HG03175 (cell line): ENCODE data around the gene HNRNPA3.
"Not testable (repeated sequence)": the region's sequence is repeated elsewhere in the genome, so short reads cannot be mapped to it uniquely, and the experiment has no call there.

Experiments
- ATAC-seq: cut with Tn5 transposase; IDR thresholded peaks from one replicate; pipeline ENCODE4 v1.9.1; 2021; ENCODE audit warnings: mild to moderate bottlenecking, moderate library complexity; ENCODE audit not compliant: unreplicated experiment

HNRNPA3 gene

DNA sequence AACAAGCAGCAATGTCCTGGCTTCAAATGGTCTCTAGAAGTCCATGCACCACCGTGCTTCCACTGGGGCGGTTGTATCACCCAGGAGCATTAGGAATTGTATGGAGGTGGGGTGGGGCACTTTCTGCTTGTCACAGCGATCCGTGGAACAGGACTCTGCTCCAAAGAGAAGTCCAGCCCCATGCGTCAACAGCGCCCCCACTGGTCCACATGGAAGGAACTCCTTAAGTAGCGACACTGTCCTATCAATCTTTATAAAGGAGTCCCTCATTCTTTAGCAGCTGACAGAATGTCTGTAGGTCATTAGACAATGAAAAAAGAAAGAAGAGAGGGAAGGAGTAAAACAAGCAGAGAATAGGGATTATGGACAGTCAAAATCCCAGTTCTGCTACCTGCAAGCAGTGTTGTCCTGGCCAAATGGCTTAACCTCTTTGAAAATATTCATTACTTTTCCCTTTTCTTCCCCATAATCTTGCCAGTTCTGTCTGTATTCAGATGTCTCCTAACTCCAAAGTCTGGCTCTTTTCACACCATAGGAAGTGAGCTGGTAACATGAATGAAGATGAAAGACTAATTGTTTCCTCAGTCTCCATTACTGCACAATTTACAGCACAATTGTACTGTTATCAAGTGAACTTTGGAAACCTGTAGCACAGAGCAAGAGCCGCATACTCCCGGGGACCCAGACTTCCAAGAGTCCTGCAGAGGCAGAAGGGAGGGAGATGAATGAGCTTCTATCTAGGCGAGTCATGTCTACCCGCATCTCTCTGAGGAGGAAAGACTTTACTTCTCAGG, 42.0 kb downstream of the HNRNPA3 start:
- no peak for ATAC-seq

DNA sequence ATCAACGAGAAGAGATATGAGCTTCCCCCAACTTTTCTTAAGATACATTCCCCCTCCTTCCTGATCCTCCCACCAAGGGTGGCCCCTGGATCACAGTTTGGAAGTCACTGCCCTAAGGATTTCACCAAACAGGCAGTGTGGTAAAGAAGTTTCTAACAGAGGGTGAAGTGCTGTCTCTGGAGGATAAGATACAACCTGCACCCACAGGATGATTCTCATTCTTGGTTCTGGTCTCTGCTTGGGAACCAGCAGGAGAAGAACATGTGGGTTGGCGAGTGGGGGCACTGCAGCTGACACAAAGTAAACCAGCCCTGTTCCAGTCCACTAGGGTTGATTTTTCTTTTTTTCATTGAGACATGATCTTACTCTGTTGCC, 42.6 kb downstream of the HNRNPA3 start:
- ATAC-seq, result no peak

DNA sequence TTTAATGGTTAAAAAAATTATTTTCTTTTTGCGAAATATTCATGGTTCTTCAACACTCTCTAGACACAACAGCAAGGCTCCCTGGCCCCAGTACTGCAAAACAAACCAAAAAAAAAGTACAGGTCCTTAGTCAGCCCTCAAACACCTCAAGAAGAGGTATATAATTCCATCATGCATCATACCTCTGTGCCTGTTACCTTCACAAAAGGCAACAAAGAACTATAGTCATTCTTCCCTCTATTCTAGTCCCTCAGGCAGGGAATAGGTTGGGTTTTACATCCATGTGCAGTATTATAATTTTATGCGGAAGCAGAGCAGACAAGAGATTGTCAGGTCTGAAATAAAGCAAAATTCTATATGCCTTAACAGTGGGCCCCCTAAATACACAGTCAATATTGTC, 43.4 kb downstream of the HNRNPA3 start:
- no peak for ATAC-seq

DNA sequence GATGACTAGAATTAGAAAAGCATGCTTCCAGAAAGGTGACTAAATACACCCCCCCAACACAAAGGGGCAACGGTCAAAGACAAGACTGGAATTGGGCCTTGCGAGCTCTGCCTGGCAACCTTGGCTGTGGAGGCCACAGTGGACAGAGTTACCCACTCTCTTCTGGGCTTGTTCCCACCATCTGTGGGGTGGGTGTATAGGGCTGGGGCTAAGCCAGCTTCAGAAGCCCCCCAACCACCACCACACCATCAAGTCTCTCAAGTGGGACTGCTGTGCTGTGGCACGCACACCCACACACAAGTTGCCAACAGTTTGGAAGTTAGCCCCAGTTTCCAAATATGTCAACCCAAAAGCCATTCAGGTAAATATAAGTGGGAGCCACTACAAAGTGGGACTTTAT, 44.1 kb downstream of the HNRNPA3 start:
- ATAC-seq, result no peak

DNA sequence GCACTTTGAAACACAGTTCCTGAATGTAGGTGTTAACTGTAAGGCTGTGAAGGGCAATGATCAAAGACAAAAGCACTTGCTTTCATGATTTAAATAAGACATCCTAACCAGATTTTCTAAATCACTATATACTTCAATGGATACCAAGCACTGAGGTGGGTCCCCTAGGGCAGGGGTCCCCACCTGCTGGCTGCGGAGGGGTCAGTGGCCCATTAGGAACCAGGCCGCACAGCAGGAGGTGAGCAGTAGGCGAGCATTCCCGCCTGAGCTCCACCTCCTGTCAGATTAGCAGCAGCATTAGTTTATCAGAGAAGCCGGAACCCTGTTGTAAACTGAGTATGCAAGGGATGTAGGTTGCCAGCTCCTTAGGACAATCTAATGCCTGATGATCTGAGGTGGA, 44.9 kb downstream of the HNRNPA3 start:
- ATAC-seq, result no peak

DNA sequence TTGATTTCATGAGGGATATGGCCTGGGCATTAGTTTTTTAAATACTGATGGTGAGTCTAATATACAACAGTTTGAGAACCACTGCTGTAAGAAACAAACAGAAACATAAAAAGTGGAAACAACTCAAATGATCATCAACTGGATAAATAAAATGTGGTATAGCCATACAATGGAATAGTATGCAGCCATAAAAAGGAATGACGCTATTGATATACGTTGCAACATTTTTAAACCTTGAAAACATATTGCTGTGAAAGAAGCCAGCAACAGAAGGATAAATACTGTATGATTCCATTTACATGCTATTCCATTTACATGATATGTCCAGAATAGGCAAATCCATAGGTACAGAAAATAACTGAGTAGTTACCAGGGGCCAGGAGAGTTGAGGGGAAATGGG, 45.5 kb downstream of the HNRNPA3 start:
- no peak for ATAC-seq

DNA sequence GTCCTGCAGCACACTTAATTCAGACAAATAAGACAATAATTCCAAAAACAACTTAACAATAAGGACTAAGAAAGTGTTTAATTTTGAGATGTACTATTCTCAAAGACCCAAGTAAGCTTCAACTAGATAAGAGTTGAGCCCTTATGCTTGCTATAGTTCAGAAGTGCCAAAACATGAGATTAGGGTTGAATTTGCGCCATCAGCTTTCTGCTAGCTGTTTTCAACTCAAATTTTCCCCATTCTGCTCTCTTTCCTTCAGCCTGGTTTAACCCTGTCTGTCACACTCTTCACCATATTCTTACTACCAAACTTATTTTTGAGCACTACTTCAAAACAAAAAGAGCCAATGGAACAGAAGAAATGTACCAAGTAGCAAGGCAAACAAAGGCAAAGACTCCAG, 47.8 kb downstream of the HNRNPA3 start:
- no peak for ATAC-seq

DNA sequence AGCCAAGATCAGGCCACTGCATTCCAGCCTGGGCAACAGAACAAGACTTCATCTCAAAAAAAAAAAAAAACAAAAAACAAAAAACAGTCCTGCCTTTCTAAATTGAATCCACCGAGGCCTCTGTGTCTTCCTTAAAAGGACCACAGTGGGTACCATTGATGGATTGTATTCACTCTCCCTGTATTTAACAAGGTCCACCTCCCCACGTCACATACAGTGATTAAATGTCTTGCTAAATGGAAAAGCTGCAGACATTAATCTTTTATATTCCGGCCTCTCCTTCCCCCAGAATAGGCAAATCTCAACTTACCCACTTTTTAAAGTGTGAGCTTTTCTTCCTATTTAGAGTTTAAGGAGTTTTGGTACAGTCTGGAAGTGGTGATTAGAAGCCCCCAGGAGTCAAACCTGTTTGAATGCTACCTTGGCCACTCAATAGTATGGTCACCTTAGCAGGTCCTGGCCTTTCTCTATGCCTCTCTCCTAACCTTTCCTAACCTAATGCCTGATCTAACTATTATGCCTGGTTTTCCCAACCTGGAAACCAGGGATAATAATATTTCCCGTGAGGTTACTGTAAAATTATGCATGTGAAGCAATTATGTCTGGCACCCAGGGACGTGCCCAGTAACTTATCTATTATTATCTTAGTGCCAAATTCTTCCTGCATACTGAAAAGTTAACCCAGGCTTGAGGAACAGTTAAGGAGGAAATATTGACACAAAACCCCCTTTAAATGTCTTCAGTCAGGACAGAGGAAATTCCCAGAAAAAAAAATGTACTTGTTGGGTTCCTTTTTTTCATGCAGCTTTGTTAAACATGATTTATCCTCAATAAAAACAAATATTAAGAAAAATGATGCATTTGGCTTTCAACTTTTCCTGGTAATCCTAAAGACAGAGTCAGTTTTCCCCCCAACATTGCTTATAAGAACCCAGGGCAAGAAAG, 48.8 kb downstream of the HNRNPA3 start:
- no peak for ATAC-seq

DNA sequence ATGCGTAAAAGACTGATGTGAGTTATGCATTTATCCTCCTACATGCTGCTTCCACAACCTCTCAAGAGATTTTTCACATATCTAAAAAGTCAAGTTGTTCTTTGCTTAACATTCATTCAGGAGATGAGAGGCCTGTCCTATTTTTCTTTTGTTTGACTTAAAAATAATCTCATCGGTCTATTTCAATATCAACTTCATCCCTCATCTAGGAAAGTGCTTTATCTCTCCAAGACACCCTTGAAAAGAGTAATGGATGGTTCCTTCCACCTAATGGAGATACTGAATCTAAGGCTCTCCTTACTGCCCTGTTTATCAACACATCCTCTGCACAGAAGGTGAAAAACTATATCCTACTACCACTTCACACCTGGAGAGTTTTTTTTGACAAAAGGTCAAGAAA, 49.5 kb downstream of the HNRNPA3 start:
- ATAC-seq, result no peak

DNA sequence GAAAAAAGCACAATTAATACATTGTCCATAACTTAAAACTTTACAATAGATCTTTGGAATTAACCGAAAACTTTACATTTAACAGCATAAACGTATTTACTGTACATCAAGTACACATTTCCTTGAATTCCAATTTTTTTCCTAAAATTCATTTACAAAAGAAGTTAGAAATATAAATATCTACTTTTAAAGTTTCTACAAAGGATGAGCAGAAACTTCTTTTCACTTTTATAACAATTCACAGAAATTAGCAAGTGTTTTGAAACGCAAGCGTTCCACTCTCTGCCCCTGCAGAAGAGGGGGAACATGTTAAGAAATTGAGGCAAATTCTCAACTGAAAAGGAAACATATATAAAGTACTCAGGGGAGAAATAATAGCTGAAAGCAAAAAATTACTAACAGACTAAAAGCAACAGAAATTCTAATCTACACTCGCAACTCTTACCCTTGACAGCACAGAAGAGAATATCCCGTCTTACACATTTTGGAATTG, 50.4 kb downstream of the HNRNPA3 start:
- no peak for ATAC-seq

DNA sequence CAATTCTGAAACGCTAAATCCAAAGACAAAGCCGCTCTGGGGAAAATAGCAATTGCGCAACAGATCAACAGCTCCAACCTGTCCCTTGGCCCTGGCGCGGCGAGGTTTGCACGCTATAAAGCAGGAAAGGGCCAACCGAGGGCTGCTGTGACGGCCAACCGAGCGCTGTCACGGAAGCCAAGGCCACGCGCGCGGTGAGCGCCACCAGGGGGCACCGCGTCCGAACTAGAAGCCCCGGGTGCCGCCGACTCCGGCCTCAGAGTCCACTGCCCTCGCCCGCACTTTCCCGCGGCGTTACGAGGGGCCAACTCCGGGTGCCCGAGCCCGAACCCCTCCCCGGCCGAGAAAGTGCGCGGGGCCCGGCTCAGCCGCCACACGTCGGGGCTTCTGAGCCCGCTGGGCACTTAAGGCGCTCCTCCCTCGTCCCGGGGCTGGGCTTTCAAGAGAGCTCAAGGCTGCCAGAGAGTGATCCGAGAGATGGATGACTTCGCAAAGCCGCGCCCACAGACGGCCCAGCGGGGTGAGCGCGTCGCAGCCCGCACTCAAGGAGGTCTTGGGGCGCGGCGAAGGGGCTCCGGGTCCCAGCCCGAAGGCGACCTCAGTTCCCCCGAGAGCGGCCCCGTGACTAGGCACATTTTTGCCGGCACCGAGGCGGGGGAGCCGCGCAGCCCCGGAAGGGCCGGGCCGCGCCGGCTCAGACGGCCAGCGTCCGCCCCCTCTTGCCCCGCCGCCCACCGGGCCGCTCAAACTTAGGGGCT, 51.0 kb downstream of the HNRNPA3 start:
- peak; percentile 53 for ATAC-seq

DNA sequence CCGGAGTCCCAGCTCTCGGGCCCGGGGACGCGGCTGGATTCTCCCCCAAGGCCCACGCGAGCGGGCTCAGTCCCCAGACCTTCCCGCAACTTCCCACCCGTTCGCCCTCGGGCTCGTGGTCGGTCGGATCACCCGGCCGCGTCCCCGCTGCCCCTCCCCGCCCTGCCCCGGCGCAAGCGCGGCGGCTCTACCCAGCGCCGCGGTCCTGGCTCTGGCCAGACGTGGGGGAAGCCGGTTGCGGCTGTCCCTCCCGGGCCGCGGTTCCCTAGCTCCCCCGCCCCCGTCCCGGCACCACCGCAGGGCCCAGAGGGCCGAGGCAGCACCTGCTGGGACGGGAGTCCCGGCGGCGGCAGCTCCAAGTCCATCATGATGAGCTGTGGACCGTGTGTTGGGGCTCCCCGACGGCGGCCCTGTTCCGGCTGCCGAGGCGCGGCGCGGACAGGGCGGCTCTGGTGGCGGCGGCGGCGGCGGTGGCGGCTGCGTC, 51.7 kb downstream of the HNRNPA3 start:
- no peak for ATAC-seq

DNA sequence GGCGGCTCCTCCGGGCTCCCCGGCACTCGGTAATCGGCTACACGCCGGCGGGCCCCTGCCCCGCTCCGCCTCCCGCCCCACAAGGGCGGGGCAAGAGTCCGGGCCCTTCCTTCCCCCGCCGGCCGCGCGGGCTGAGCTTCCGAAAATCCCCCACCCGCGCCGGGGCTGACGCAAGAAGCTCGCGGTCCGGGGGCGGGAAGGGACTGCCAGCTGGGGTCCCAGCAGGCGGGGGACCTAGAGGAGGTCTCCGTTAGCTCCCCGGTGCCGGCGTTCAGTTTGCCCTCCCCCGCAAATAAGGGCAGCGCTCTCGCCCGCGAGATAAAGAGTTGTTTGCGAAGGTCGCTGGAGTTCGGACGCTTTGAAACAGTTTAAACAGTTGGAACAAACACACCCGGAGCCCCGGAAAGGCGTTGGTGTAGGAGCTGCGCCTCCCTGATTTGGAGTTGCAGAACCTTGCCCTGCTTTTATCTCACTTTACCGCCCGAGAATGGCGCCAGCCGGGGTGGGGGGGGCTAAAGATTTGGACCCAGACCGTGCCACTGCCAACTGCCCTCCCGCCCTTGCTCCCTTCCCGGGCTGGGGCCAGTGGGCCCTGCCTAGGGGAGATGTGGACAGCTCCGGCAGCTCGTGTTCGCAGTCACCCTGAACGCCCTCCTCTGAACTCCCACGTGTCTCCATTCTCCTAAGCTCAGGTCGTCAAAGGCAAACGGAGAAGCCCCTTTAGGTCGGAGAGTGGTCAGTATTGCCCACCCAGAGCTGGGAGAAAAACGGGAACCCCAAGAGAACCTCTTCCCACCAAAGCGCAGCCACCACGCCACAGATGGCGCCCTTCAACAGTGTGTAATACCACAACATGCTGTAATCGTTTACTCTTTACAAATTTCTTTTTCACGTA, 52.3 kb downstream of the HNRNPA3 start, which contains the start of gene NFE2L2:
TSS of gene NFE2L2 (minus strand) at position 35 of the 895 bp plus-strand sequence. CDS start 151 bp downstream, outside the sequence.
- ATAC-seq, result peak; percentile 61

DNA sequence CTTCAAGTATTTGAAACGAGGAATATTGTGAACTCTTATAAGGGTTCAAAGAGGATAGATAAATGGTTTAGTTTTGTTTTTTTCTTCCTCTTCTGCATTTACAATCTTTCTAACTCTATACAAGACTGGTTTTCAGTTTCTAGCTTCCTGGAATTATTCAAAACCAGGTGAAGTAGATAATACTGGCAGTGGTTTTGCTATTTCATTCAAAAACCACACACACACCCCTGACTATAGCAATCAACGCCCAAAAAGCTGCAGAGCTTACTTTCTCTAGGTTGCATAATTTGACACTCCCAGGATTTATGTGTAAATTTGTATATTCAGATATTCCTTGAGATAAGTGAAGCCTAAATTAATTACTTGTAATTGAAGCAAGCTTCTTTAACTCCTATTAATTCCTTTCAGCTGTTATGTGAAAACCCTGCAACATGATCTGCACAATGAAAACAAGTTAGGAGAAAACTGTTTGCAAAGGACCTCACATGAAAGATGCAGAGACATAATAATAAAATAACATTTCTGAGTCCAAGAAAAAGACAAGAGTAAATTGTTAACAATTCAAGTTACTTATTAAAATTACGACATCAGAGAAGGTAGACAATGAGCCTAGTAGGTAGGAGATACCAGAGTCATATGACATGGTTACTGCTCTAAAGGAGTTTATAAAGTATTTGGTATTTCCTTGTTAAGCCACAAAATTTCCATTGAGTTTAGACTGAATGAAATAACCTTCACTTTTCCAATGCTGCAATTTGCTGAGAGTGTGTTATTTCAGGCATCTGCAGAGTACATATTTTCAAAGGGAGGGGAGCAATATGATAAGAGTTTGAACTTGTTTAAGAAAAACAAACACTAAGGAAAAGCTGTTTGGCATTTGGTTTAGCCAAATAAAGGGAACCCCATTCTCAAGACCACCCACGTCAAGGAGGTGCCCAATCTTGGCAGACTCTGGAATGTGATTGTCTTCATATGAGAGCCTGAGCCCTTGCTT, 53.5 kb downstream of the HNRNPA3 start:
- no peak for ATAC-seq

DNA sequence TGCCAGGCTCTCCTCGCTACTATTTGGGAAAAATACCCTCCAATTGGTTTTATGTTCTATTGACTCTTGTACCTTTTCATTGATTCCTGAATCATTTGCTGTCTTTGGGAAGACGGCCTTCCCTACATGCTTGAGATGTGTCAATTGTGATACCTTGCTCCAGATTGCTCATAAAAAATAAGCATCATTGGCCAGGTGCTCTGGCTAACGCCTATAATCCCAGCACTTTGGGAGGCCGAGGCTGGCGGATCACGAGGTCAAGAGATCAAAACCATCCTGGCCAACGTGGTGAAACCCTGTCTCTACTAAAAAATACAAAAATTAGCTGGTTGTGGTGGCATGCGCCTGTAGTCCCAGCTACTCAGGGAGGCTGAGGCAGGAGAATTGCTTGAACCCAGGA, 54.4 kb downstream of the HNRNPA3 start:
- ATAC-seq, result not testable (repeated sequence)

DNA sequence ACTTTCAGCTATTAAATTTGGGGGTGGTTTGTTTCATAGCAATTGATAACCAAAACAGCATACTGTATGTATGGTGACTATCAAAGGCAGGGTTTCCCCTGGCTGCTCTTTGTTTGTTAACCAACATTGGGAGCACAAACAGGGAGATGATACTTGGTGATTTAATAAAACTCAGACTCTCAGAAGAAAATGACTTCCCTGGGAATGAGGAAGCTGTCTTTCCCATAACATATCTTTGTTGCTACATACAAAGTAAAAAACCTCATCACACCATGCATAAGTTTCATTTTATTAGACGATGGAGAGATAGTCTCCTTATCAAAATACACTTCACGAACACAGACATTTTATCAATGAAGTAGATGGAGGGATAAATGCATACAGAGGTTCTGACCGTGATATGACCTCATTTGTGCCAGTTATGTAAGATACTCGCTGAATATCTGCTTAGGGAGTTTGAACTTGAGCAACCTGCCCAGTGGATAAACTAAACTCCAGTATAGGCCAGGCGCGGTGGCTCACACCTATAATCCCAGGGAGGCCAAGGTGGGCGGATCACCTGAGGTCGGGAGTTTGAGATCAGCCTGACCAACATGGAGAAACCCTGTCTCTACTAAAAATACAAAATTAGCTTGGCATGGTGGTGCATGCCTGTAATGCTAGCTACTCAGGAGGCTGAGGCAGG, 55.7 kb downstream of the HNRNPA3 start:
- ATAC-seq, result no peak

DNA sequence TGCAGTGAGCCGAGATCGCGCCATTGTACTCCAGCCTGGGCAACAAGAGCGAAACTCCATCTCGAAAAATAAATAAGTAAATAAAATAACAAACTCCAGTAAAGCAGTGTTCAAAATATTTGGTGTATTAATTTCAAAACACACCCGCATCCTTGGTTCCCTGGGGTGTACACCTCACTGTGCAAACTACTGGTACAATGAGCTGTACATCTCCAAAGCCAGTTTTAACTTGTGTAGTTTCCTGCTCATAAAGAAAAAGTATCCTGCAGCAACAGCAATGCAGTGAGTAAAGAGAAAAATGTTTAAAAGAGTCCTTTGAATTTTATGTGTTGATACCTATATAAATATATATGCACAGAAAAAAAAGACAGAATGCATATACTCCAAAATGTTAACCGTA, 56.3 kb downstream of the HNRNPA3 start:
- no peak for ATAC-seq

DNA sequence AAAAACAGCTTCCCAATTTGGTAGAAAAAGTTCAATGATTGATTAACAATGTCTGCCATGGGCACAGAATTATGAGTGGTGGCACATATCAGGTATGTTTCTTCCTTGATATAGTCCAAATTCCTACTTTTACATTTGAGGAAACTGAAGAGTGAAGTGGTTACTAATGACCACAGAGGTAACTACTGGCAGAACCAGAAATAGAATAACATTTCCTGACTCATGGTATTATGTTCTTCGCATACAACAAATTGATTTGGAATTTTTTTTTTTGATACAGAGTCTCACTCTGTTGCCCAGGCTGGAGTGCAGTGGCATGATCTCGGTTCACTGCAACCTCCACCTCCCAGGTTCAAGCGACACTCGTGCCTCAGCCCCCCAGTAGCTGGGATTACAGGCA, 57.9 kb downstream of the HNRNPA3 start:
- ATAC-seq, result no peak
